Measurements from ENCODE around the gene S100Z. TPM values are rescaled to one million over a fixed set of nuclear protein-coding genes. Genes with fewer than 3 reads are reported as not detected.
A peak's percentile ranks its signal among the peaks of the same experiment; 100 is the strongest.

S100Z gene
- total RNA-seq, 4 donors from 2014 or later: not detected

DNA sequence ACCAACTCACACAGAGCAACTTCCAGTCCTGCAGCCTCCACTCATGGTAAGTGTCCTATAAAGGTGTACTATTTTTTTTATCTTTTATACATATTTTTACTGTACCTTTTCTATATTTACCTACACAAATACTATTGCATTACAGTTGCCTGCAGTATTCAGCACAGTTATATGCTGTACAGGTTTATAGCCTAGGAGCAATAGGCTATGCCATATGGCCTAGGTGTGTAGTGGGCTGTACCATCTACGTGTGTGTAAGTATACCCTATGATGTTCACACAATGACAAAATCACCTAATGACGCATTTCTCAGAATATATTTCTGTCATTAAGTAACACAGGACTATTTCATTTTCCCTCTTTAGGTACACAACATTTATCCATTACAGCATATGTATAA lies 16.7 kb downstream of the S100Z start:
- in situ Hi-C loops (cut with MboI; ENCODE audit: low sequenced_read_pairs in 4 of 4): no loop called here
- TF ChIP-seq POLR2A (IDR thresholded peaks at IDR 0.05): no peak
- intact Hi-C loops (cut with DNase I; ENCODE audit: low total_unique reads): no loop called here
- ATAC-seq (no peak), DNase-seq (no peak)
- Histone ChIP-seq H3K4me3 (no peak overlapping the region), H3K27ac (no peak overlapping the region), H3K36me3 (no peaks in the 10 kb centered on the region), H3K27me3 (no peaks in the 10 kb centered on the region), H3K9me3 (no peaks in the 10 kb centered on the region), H3K4me1 (no peaks in the 10 kb centered on the region)

DNA sequence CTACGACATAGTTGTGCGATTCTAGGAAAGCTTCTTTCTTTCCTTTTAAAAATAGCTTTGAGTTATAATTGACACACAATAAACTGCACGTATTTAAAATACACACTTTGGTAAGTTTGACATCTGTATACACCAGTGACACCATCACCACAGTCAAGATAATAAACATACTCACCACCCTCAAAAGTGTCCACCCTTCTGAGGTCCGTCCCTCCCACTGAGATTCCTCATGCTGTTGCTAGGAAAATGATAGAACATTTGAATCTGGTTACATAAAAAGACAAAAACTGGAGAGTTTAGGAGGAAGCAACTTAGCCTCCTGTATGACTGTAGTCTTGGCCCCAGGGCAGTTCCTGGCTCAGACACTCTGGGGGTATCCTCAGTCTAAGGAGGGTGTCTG lies 17.2 kb downstream of the S100Z start:
- H3K27me3 ChIP-seq: no peaks in the 10 kb centered on the region
- H3K27ac ChIP-seq: no peak overlapping the region
- TF ChIP-seq, protein P1, sequence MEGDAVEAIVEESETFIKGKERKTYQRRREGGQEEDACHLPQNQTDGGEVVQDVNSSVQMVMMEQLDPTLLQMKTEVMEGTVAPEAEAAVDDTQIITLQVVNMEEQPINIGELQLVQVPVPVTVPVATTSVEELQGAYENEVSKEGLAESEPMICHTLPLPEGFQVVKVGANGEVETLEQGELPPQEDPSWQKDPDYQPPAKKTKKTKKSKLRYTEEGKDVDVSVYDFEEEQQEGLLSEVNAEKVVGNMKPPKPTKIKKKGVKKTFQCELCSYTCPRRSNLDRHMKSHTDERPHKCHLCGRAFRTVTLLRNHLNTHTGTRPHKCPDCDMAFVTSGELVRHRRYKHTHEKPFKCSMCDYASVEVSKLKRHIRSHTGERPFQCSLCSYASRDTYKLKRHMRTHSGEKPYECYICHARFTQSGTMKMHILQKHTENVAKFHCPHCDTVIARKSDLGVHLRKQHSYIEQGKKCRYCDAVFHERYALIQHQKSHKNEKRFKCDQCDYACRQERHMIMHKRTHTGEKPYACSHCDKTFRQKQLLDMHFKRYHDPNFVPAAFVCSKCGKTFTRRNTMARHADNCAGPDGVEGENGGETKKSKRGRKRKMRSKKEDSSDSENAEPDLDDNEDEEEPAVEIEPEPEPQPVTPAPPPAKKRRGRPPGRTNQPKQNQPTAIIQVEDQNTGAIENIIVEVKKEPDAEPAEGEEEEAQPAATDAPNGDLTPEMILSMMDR (IDR thresholded peaks at IDR 0.05 in 4 of 5, conservative IDR thresholded peaks at IDR 0.05 in 1 of 5): no peak
- no peak for TF ChIP-seq POLR2A (IDR thresholded peaks at IDR 0.05)
- in situ Hi-C loops (cut with MboI; ENCODE audit: low sequenced_read_pairs in 4 of 4): no loop called here
- H3K36me3 ChIP-seq: no peaks in the 10 kb centered on the region
- DNase-seq (no peak), ATAC-seq (no peak)
- no peaks in the 10 kb centered on the region for H3K9me3 ChIP-seq
- intact Hi-C loops (cut with DNase I; ENCODE audit: low total_unique reads): no loop called here
- H3K4me3 ChIP-seq: no peak overlapping the region
- H3K4me1 ChIP-seq: no peaks in the 10 kb centered on the region

GRCh38 chr5:76867827-76868693 lies 18.2 kb downstream of the S100Z start:
- no peaks in the 10 kb centered on the region for H3K36me3 ChIP-seq
- H3K4me1 ChIP-seq: no peaks in the 10 kb centered on the region
- no peak overlapping the region for H3K27ac ChIP-seq
- no peaks in the 10 kb centered on the region for H3K27me3 ChIP-seq
- in situ Hi-C loops (cut with MboI; ENCODE audit: low sequenced_read_pairs in 4 of 4) (no loop called here), intact Hi-C loops (cut with DNase I; ENCODE audit: low total_unique reads) (no loop called here)
- ATAC-seq (no peak), DNase-seq (peak in 1 of 2 donors; percentile 18)
- TF ChIP-seq, protein P1 (IDR thresholded peaks at IDR 0.05 in 4 of 5, conservative IDR thresholded peaks at IDR 0.05 in 1 of 5): peak in 4 of 5 experiments; percentile 15 to 47 (median 40)
- TF ChIP-seq POLR2A (IDR thresholded peaks at IDR 0.05): no peak
- no peaks in the 10 kb centered on the region for H3K9me3 ChIP-seq
- no peak overlapping the region for H3K4me3 ChIP-seq

DNA sequence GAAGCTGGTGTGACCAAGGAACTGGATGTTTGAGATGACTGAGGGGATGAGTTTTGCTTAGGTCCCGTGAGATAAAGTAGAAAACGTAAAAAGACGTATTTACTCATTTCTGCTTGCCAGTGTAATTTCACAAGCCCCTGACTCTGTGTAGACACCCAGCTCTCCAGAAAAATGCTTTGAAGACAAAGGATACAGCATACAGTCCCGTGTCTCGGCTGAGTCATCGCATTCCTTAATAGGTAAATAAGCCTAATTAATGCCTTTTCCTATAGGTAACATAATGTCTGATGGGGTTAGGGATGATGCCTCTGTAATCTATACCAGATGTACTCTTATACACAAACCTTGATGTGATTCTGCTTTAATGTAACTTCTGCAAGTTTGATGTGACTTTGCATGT lies 20.2 kb downstream of the S100Z start:
- DNase-seq (no peak), ATAC-seq (no peak)
- H3K4me3 ChIP-seq: no peak overlapping the region
- in situ Hi-C loops (cut with MboI; ENCODE audit: low sequenced_read_pairs in 4 of 4) (loop anchor here in 1 of 4 donors (10.0 kb wide), 1 partner anchor 145 kb away; no protein-coding TSS in a partner anchor), intact Hi-C loops (cut with DNase I; ENCODE audit: low total_unique reads) (no loop called here)
- H3K4me1 ChIP-seq: no peaks in the 10 kb centered on the region
- H3K36me3 ChIP-seq: no peaks in the 10 kb centered on the region
- H3K27me3 ChIP-seq: no peaks in the 10 kb centered on the region
- H3K9me3 ChIP-seq: no peaks in the 10 kb centered on the region
- TF ChIP-seq POLR2A (IDR thresholded peaks at IDR 0.05): no peak
- TF ChIP-seq, protein P1 (IDR thresholded peaks at IDR 0.05 in 4 of 5, conservative IDR thresholded peaks at IDR 0.05 in 1 of 5): no peak
- H3K27ac ChIP-seq: no peak overlapping the region

DNA sequence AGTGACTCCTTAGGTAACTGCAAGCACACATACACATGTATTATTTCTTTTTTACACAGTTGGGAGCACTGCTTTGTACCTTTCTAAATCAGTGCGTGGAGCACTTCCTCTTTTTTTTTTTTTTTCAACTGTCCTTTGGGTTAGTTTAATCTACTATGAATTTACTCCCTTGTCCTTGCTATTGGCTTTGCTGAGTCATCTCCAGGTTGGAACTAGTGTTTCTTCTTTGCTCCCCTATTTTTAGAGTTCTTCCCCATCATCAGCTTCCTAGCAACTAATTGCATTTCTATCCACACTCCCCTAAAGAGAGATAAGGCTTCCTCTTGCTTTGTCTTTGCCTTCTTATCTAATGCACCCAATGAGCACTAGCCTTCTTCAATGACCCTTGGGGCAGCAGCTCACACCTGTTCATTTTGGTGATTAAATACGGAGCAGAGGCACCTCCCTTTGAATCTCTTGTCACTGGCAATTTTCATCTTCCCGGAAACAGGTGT lies 24.3 kb downstream of the S100Z start:
- no peaks in the 10 kb centered on the region for H3K9me3 ChIP-seq
- no peak overlapping the region for H3K4me3 ChIP-seq
- intact Hi-C loops (cut with DNase I; ENCODE audit: low total_unique reads) (no loop called here), in situ Hi-C loops (cut with MboI; ENCODE audit: low sequenced_read_pairs in 4 of 4) (loop anchor here in 1 of 4 donors (10.0 kb wide), 1 partner anchor 141 kb away; no protein-coding TSS in a partner anchor)
- H3K27ac ChIP-seq: no peak overlapping the region
- no peak for TF ChIP-seq POLR2A (IDR thresholded peaks at IDR 0.05)
- TF ChIP-seq, protein P1 (IDR thresholded peaks at IDR 0.05 in 4 of 5, conservative IDR thresholded peaks at IDR 0.05 in 1 of 5): no peak
- H3K36me3 ChIP-seq: no peaks in the 10 kb centered on the region
- no peaks in the 10 kb centered on the region for H3K27me3 ChIP-seq
- no peak for DNase-seq
- no peaks in the 10 kb centered on the region for H3K4me1 ChIP-seq
- ATAC-seq: no peak

Measured in gastrocnemius medialis (tissue), 4 donors.